ENCODE data around the gene GNA14. TPM values are rescaled to one million over a fixed set of nuclear protein-coding genes. Genes with fewer than 3 reads are reported as not detected.

The GNA14 gene
- total RNA-seq, 1 donor from 2014 or later = 0.14 TPM

DNA sequence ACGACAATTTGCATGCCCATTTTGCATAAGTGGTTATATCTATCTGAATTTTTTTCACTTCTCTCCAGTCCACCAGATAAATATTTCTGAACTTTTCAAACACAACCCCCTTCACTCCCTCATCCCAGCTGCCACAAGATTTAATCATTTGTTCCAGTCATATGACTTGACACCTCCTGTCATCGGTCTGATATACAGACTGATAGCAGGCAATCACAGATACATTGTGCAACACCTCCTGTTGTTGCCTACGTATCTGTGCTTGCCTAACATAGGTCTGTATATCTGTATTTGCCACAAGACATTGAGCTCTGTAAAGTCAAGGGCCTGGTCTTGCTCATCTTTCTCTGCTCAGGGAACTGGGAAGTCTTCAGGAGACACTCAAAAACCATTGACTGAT lies 65.6 kb downstream of the GNA14 start:
- Mint-ChIP-seq H3K27ac (no peak overlapping the region), H3K4me1 (ENCODE audit: low read depth) (peaks cover 1% of the 10 kb centered on the region), H3K4me3 (ENCODE audit: low read depth) (no peak overlapping the region), H3K36me3 (ENCODE audit: insufficient read depth) (no peaks in the 10 kb centered on the region), H3K27me3 (peaks cover 8% of the 10 kb centered on the region), H3K9me3 (ENCODE audit: low read depth) (no peaks in the 10 kb centered on the region)
- TF ChIP-seq CTCF (IDR thresholded peaks at IDR 0.05; ENCODE audit: unreplicated experiment) = no peak
- DNase-seq (ENCODE audit: low spot score, unreplicated experiment) = no peak

- no peak overlapping the region for H3K4me3 Mint-ChIP-seq (ENCODE audit: low read depth)
- H3K36me3 Mint-ChIP-seq (ENCODE audit: insufficient read depth) = no peaks in the 10 kb centered on the region
- H3K27me3 Mint-ChIP-seq = no peaks in the 10 kb centered on the region
- TF ChIP-seq CTCF (IDR thresholded peaks at IDR 0.05; ENCODE audit: unreplicated experiment) = no peak
- H3K27ac Mint-ChIP-seq = no peak overlapping the region
- H3K9me3 Mint-ChIP-seq (ENCODE audit: low read depth) = no peaks in the 10 kb centered on the region
- H3K4me1 Mint-ChIP-seq (ENCODE audit: low read depth) = no peaks in the 10 kb centered on the region
- peak; percentile 28 for DNase-seq (ENCODE audit: low spot score, unreplicated experiment)
These were observed 72.3 kb downstream of the GNA14 start for GRCh38 chr9:77575785-77576184.

- no peak for DNase-seq (ENCODE audit: low spot score, unreplicated experiment)
- H3K4me3 Mint-ChIP-seq (ENCODE audit: low read depth) = no peak overlapping the region
- H3K27ac Mint-ChIP-seq = no peak overlapping the region
These were observed 78.8 kb downstream of the GNA14 start for GRCh38 chr9:77569335-77569734.

DNA sequence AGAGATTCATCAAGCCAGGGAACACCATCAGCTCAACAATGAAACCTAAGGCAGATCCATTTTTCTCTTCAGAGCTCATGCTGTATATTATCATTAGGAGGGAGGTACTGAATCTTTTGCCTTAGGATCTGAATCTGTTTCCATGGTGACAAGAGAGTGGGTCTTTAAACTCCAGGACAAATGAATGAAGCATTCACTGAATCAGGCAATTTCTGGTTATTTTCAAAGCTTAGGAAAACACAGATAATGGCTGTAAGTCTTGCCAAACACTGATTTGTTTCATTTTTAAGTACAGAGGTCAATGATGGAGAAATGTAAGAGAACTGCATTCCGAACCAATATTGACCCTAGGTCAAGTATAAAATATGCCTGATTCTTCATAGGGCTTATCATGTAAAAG lies 84.9 kb downstream of the GNA14 start:
- Mint-ChIP-seq H3K9me3 (ENCODE audit: low read depth) (no peaks in the 10 kb centered on the region), H3K4me1 (ENCODE audit: low read depth) (no peaks in the 10 kb centered on the region), H3K36me3 (ENCODE audit: insufficient read depth) (no peaks in the 10 kb centered on the region), H3K4me3 (ENCODE audit: low read depth) (no peak overlapping the region), H3K27ac (no peak overlapping the region), H3K27me3 (no peaks in the 10 kb centered on the region)
- DNase-seq (ENCODE audit: low spot score, unreplicated experiment) = no peak
- TF ChIP-seq CTCF (IDR thresholded peaks at IDR 0.05; ENCODE audit: unreplicated experiment) = no peak

More at GRCh38 chr9:77569335-77569734, 78.8 kb downstream of the GNA14 start:
- Mint-ChIP-seq H3K36me3 (ENCODE audit: insufficient read depth) (no peaks in the 10 kb centered on the region), H3K27me3 (peaks cover 3% of the 10 kb centered on the region), H3K9me3 (ENCODE audit: low read depth) (no peaks in the 10 kb centered on the region), H3K4me1 (ENCODE audit: low read depth) (no peaks in the 10 kb centered on the region)
- no peak for TF ChIP-seq CTCF (IDR thresholded peaks at IDR 0.05; ENCODE audit: unreplicated experiment)

DNA sequence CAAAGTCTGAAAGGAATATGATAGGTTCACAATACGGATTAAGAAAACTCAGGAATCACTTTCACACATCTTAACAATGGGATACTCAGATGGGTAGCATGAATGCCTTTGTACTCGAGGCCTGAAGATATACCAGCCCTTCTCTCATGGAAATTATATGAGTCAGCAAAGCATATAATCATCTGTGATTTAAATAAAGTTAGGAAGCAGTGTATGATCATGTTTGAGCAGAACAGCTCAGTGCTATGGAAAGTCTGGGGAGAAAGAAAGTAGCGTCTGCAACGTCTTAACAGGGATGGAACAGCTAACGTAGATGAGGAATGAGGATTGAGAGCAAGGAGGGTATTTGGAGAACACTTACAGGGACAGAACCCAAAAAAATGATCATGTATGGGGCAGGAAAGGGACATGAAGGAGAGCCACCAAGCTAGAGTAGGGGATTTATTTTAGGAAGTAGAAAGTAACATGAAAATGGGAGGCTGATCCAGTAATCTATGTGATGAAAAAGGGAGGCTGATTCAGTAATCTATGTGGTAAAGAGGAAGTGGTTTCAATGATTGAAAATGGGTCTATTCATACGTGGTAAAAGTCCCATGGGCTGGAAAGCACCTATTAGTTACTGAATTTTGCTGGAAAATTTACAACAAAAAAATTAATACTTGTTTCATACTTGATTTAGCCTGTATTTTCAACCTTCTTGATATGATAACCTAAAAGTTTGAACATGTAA lies 85.9 kb downstream of the GNA14 start:
- Mint-ChIP-seq H3K27ac (no peak overlapping the region), H3K4me3 (ENCODE audit: low read depth) (no peak overlapping the region), H3K9me3 (ENCODE audit: low read depth) (no peaks in the 10 kb centered on the region), H3K36me3 (ENCODE audit: insufficient read depth) (no peaks in the 10 kb centered on the region), H3K27me3 (no peaks in the 10 kb centered on the region), H3K4me1 (ENCODE audit: low read depth) (no peaks in the 10 kb centered on the region)
- TF ChIP-seq CTCF (IDR thresholded peaks at IDR 0.05; ENCODE audit: unreplicated experiment) = no peak
- DNase-seq (ENCODE audit: low spot score, unreplicated experiment) = no peak
